Measurements from ENCODE around the gene STX12.
A peak's percentile ranks its signal among the peaks of the same experiment; 100 is the strongest.
"Not testable (repeated sequence)": the region's sequence is repeated elsewhere in the genome, so short reads cannot be mapped to it uniquely, and the experiment has no call there.

STX12 gene

GRCh38 chr1:27772932-27773825, at the start of gene STX12:
STX12 (plus strand) TSS chr1:27773219; CDS start chr1:27773308, 89 bp downstream.
- DNase-seq: peak; percentile 90 to 95 (median 94)

- DNase-seq: no peak
Measured at GRCh38 chr1:27724961-27725373, 48.1 kb upstream of the STX12 start.

- DNase-seq: peak; percentile 99 to 100 (median 100)
Measured at GRCh38 chr1:27725374-27726172, 47.4 kb upstream of the STX12 start, which contains the start of gene FAM76A. FAM76A (plus strand) TSS chr1:27725961; CDS start chr1:27726081, 120 bp downstream.

- peak in 3 of 4 experiments; percentile 14 to 42 (median 35) for DNase-seq
Measured at GRCh38 chr1:27726173-27727044, 46.6 kb upstream of the STX12 start.

GRCh38 chr1:27727126-27727525, 45.9 kb upstream of the STX12 start:
- DNase-seq: no peak

- no peak for DNase-seq
Measured at GRCh38 chr1:27736252-27736651, 36.8 kb upstream of the STX12 start.

GRCh38 chr1:27741121-27741520, 31.9 kb upstream of the STX12 start:
- DNase-seq: no peak

- no peak for DNase-seq
Measured at GRCh38 chr1:27744556-27744955, 28.5 kb upstream of the STX12 start.

- DNase-seq: no peak
Measured at GRCh38 chr1:27745466-27745865, 27.6 kb upstream of the STX12 start.

- DNase-seq: no peak
Measured at GRCh38 chr1:27752360-27752759, 20.7 kb upstream of the STX12 start.

GRCh38 chr1:27755286-27755685, 17.7 kb upstream of the STX12 start:
- no peak for DNase-seq

- DNase-seq: no peak
Measured at GRCh38 chr1:27755865-27756264, 17.2 kb upstream of the STX12 start.

- no peak for DNase-seq
Measured at GRCh38 chr1:27759236-27759635, 13.8 kb upstream of the STX12 start.

- no peak for DNase-seq
Measured at GRCh38 chr1:27760426-27760825, 12.6 kb upstream of the STX12 start.

- DNase-seq: no peak
Measured at GRCh38 chr1:27762033-27762432, 11.0 kb upstream of the STX12 start.

GRCh38 chr1:27763358-27763757, 9.7 kb upstream of the STX12 start:
- no peak for DNase-seq

- DNase-seq: no peak
Measured at GRCh38 chr1:27770293-27770830, 2.7 kb upstream of the STX12 start.

- no peak for DNase-seq
Measured at GRCh38 chr1:27772036-27772931, 735 bp upstream of the STX12 start.

GRCh38 chr1:27773826-27774445, 917 bp downstream of the STX12 start:
- no peak for DNase-seq

GRCh38 chr1:27774654-27775053, 1.6 kb downstream of the STX12 start:
- no peak for DNase-seq

GRCh38 chr1:27775336-27775735, 2.3 kb downstream of the STX12 start:
- not testable (repeated sequence) for DNase-seq

Data from activated naive CD4-positive, alpha-beta T cell (primary cell).